Measurements from ENCODE around the gene EED. TPM values are rescaled to one million over a fixed set of nuclear protein-coding genes. Genes with fewer than 3 reads are reported as not detected.

Gene EED
- 12.0 TPM for total RNA-seq
- long read RNA-seq, transcript EED-201 (12 exons, 2,223 nt): major isoform, 8 of 16 reads
- long read RNA-seq, partial matches to known transcripts: 3 of 16 reads
- long read RNA-seq, other reads (novel, unspliced or antisense): 5 of 16 reads

GRCh38 chr11:86244522-86245368 lies at the start of gene EED:
TSS of gene EED (plus strand) at chr11:86244753. CDS start at chr11:86245230, 477 bp downstream.
- DNase-seq (ENCODE audit: low spot score): peak; percentile 98

GRCh38 chr11:86194998-86195397 lies 49.6 kb upstream of the EED start:
- no peak for DNase-seq (ENCODE audit: low spot score)

More at GRCh38 chr11:86244522-86245368, at the start of gene EED:
- intact Hi-C loops (cut with DNase I): loop anchor here (1.0 kb wide), 1 partner anchor 58 kb away; the partner anchor contains the start of gene HIKESHI

GRCh38 chr11:86196085-86196696 lies 48.4 kb upstream of the EED start:
- intact Hi-C loops (cut with DNase I): no loop called here
- no peak for DNase-seq (ENCODE audit: low spot score)

More at GRCh38 chr11:86194998-86195397, 49.6 kb upstream of the EED start:
- intact Hi-C loops (cut with DNase I): loop anchor here (5.0 kb wide), 1 partner anchor 248 kb away; no protein-coding TSS in a partner anchor

GRCh38 chr11:86196913-86197312 lies 47.6 kb upstream of the EED start:
- no peak for DNase-seq (ENCODE audit: low spot score)
- intact Hi-C loops (cut with DNase I): no loop called here

- DNase-seq (ENCODE audit: low spot score): no peak
- intact Hi-C loops (cut with DNase I): no loop called here
Observed at GRCh38 chr11:86197448-86197847, 47.1 kb upstream of the EED start.

GRCh38 chr11:86198139-86198538 lies 46.4 kb upstream of the EED start:
- no peak for DNase-seq (ENCODE audit: low spot score)
- intact Hi-C loops (cut with DNase I): no loop called here

- intact Hi-C loops (cut with DNase I): no loop called here
- DNase-seq (ENCODE audit: low spot score): no peak
Observed at GRCh38 chr11:86199354-86199753, 45.2 kb upstream of the EED start.

- intact Hi-C loops (cut with DNase I): loop anchor here (5.0 kb wide), 1 partner anchor 259 kb away; no protein-coding TSS in a partner anchor
Observed at GRCh38 chr11:86201371-86201884, 43.1 kb upstream of the EED start.

GRCh38 chr11:86202013-86202336 lies 42.6 kb upstream of the EED start:
- intact Hi-C loops (cut with DNase I): loop anchor here (5.0 kb wide), 1 partner anchor 260 kb away; no protein-coding TSS in a partner anchor
- DNase-seq (ENCODE audit: low spot score): no peak

More at GRCh38 chr11:86201371-86201884, 43.1 kb upstream of the EED start:
- no peak for DNase-seq (ENCODE audit: low spot score)

GRCh38 chr11:86204356-86204755 lies 40.2 kb upstream of the EED start:
- DNase-seq (ENCODE audit: low spot score): no peak
- intact Hi-C loops (cut with DNase I): loop anchor here (5.0 kb wide), 1 partner anchor 262 kb away; no protein-coding TSS in a partner anchor

GRCh38 chr11:86205421-86206336 lies 38.9 kb upstream of the EED start:
- DNase-seq (ENCODE audit: low spot score): no peak
- intact Hi-C loops (cut with DNase I): no loop called here

GRCh38 chr11:86206337-86206695 lies 38.2 kb upstream of the EED start:
- DNase-seq (ENCODE audit: low spot score): no peak
- intact Hi-C loops (cut with DNase I): no loop called here

GRCh38 chr11:86207413-86207812 lies 37.1 kb upstream of the EED start:
- intact Hi-C loops (cut with DNase I): no loop called here
- no peak for DNase-seq (ENCODE audit: low spot score)

- DNase-seq (ENCODE audit: low spot score): no peak
- intact Hi-C loops (cut with DNase I): no loop called here
Observed at GRCh38 chr11:86208572-86208971, 36.0 kb upstream of the EED start.

- intact Hi-C loops (cut with DNase I): no loop called here
- DNase-seq (ENCODE audit: low spot score): no peak
Observed at GRCh38 chr11:86209806-86210657, 34.5 kb upstream of the EED start.

- intact Hi-C loops (cut with DNase I): no loop called here
- no peak for DNase-seq (ENCODE audit: low spot score)
Observed at GRCh38 chr11:86210898-86211297, 33.7 kb upstream of the EED start.

- intact Hi-C loops (cut with DNase I): no loop called here
Observed at GRCh38 chr11:86211619-86212018, 32.9 kb upstream of the EED start.

GRCh38 chr11:86212019-86212611 lies 32.4 kb upstream of the EED start:
- no peak for DNase-seq (ENCODE audit: low spot score)
- intact Hi-C loops (cut with DNase I): no loop called here

More at GRCh38 chr11:86211619-86212018, 32.9 kb upstream of the EED start:
- DNase-seq (ENCODE audit: low spot score): no peak
